Sigmoid colon (tissue), 7 donors: ENCODE results near the gene LRP8. TPM values are rescaled to one million over a fixed set of nuclear protein-coding genes. Genes with fewer than 3 reads are reported as not detected.
A peak's percentile ranks its signal among the peaks of the same experiment; 100 is the strongest.

Experiments used
- DNase-seq: peaks from one replicate; pipeline ENCODE4 v3.0.0-alpha.2; 2019
- H3K27ac ChIP-seq, 4 donors: fragments of 200-600 bp; sonication (generic); one replicate each; pipeline ENCODE4 v1.5.1; 2016 to 2019; ENCODE audit warnings: mild to moderate bottlenecking in 1 of 4
- H3K27me3 ChIP-seq, 3 donors: fragments of 200-600 bp; sonication (generic); one replicate each; pipeline ENCODE4 v1.5.1; 2019; ENCODE audit warnings: mild to moderate bottlenecking in 1 of 3
- H3K36me3 ChIP-seq, 4 donors: fragments of 200-600 bp; sonication (generic); one replicate each; pipeline ENCODE4 v1.5.1; 2016 to 2019
- H3K4me1 ChIP-seq, 4 donors: fragments of 200-600 bp; sonication (generic); one replicate each; pipeline ENCODE4 v1.5.1; 2017 to 2019
- H3K4me3 ChIP-seq, 4 donors: fragments of 200-600 bp; sonication (generic); one replicate each; pipeline ENCODE4 v1.5.1; 2017 to 2019; ENCODE audit warnings: mild to moderate bottlenecking in 2 of 4, moderate library complexity in 1 of 4
- H3K9me3 ChIP-seq, 4 donors: fragments of 200-600 bp in 3 of 4; sonication (generic) in 3 of 4; one replicate each; pipeline versions ENCODE4 v1.5.1 to v1.6.1; 2013 to 2019
- CTCF ChIP-seq, 4 experiments: fragments of 450-650 bp in 3 of 4; fragments of 200-600 bp in 1 of 4; IDR thresholded peaks; one replicate each; pipeline ENCODE4 v1.5.1; 2016 to 2019; ENCODE audit warnings: antibody characterized with exemption in 4 of 4, mild to moderate bottlenecking in 3 of 4, moderate library complexity in 2 of 4
- EP300 ChIP-seq, 4 donors: sonication (generic); formaldehyde crosslinking; IDR thresholded peaks; one replicate each; pipeline ENCODE4 v1.6.1; 2017; ENCODE audit warnings: antibody characterized with exemption in 4 of 4
- POLR2A ChIP-seq, 2 donors: fragments of 450-650 bp; IDR thresholded peaks; one replicate each; pipeline ENCODE4 v1.6.1; 2016; ENCODE audit warnings: antibody characterized with exemption in 2 of 2, mild to moderate bottlenecking in 2 of 2, moderate library complexity in 2 of 2
- POLR2AphosphoS5 ChIP-seq, 4 donors: sonication (generic); formaldehyde crosslinking; IDR thresholded peaks; one replicate each; pipeline ENCODE4 v1.6.1; 2017; ENCODE audit warnings: antibody characterized with exemption in 4 of 4
- WGBS, 2 donors: extraction: QIAGEN DNeasy Blood & Tissue Kit; methylation state at CpG; one replicate each; pipeline ENCODE4 v1.1.7; 2013; 5-methylcytosine and 5-hydroxymethylcytosine counted together
- intact Hi-C: fragments of 100-400 bp; cut with DNase I; formaldehyde crosslinking; loops from one replicate; pipeline ENCODE4 v1.15.1; 2023
- polyA plus RNA-seq, 3 donors: library from polyadenylated mRNA; stranded (reverse); fragments of 200-250 nt; gene quantifications; one replicate each; pipeline ENCODE4 v1.2.3, GENCODE V29; 2013
- total RNA-seq, 4 donors: library from RNA; depleted of rRNA; stranded (reverse); fragments of >200 nt; gene quantifications; one replicate each; pipeline ENCODE4 v1.1.0, GENCODE V29; 2016
- donor health status: healthy with polysubstance abuse.
- donor health status: Bipolar disorder and iron deficiency.
- donor health status: healthy.

LRP8 gene
- total and polyA plus RNA-seq, 7 donors = 0.69 to 7.8 (median 1.2) TPM

DNA sequence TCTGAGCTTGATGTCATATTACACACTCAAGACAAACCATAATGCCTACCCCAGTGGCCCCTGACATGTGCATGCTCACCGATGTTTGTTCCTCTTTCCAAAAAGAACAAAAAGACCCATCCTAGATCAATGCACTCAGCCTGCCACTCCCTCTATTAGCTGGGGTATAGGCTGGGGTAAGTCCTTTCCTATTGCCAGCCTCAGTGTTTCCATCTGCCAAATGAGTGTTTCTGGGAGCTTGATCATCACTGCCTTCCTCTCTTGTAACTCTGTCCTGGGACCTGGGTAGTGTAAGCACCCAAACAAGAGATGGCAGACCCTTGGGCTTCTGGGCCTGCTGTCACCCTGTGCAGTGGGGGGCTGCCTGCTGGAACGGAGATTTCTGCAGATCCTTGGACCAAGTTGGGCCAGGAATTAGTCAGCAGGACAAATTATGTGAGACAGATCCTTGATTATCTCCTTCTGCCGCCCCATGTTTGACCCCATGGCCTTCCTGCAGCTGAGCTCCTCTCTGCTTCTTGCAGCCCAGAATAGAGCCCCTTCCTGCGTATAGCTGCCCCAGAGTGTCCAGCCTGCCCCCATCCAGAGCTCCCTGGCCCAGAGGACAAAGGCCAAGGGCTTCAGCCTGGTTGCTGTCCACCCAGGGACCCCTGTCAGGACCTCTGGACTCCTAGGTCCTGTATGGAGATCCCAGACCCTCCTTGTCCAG, 31.5 kb upstream of the LRP8 start:
- no peaks in the 10 kb centered on the region for H3K27me3 ChIP-seq
- TF ChIP-seq POLR2A (IDR thresholded peaks at IDR 0.05) (no peak), EP300 (IDR thresholded peaks at IDR 0.05) (no peak), CTCF (IDR thresholded peaks at IDR 0.05) (no peak), POLR2AphosphoS5 (IDR thresholded peaks at IDR 0.05) (no peak)
- peak; percentile 27 for DNase-seq
- H3K4me3 ChIP-seq = no peak overlapping the region
- H3K4me1 ChIP-seq = no peaks in the 10 kb centered on the region
- WGBS, 2 donors = 85 to 86% methylated on average over 4 of the region's 4 CpGs
- intact Hi-C loops = no loop called here
- peaks cover 0 to 5% (median 3%) of the 10 kb centered on the region in 4 donors for H3K9me3 ChIP-seq
- H3K27ac ChIP-seq = no peak overlapping the region
- no peaks in the 10 kb centered on the region for H3K36me3 ChIP-seq

GRCh38 chr1:53356637-53357036, 28.8 kb upstream of the LRP8 start:
- Histone ChIP-seq H3K4me1 (no peaks in the 10 kb centered on the region), H3K9me3 (peaks cover 0 to 5% (median 3%) of the 10 kb centered on the region in 4 donors), H3K4me3 (no peak overlapping the region), H3K27ac (no peak overlapping the region), H3K36me3 (no peaks in the 10 kb centered on the region), H3K27me3 (no peaks in the 10 kb centered on the region)
- DNase-seq = no peak
- intact Hi-C loops = no loop called here
- TF ChIP-seq POLR2AphosphoS5 (IDR thresholded peaks at IDR 0.05) = no peak
- TF ChIP-seq EP300 (IDR thresholded peaks at IDR 0.05) = no peak
- no peak for TF ChIP-seq CTCF (IDR thresholded peaks at IDR 0.05)
- TF ChIP-seq POLR2A (IDR thresholded peaks at IDR 0.05) = no peak

DNA sequence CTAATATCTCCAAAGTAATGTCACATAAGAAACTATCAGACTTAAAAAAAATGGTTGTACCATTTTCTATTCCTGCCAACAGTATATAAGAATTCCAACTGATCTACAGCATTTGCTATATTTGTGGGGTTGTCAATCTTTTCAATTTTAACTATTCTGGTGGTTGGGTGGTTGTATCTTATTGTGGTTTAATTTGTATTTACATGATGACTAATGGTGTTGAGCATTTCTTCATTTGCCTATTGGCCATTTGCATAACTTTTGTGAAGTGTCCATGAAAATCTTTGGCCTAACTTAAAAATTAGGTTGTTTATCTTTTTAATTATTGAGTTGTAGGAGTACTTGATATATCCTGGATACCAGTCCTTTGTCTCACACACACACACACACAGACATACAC, 26.2 kb upstream of the LRP8 start:
- Histone ChIP-seq H3K4me1 (no peaks in the 10 kb centered on the region), H3K27ac (no peak overlapping the region), H3K9me3 (peaks cover 0 to 5% (median 3%) of the 10 kb centered on the region in 4 donors), H3K4me3 (no peak overlapping the region), H3K36me3 (no peaks in the 10 kb centered on the region), H3K27me3 (no peaks in the 10 kb centered on the region)
- TF ChIP-seq POLR2AphosphoS5 (IDR thresholded peaks at IDR 0.05) = no peak
- no peak for TF ChIP-seq CTCF (IDR thresholded peaks at IDR 0.05)
- no peak for TF ChIP-seq POLR2A (IDR thresholded peaks at IDR 0.05)
- TF ChIP-seq EP300 (IDR thresholded peaks at IDR 0.05) = no peak
- intact Hi-C loops = no loop called here
- DNase-seq = no peak

DNA sequence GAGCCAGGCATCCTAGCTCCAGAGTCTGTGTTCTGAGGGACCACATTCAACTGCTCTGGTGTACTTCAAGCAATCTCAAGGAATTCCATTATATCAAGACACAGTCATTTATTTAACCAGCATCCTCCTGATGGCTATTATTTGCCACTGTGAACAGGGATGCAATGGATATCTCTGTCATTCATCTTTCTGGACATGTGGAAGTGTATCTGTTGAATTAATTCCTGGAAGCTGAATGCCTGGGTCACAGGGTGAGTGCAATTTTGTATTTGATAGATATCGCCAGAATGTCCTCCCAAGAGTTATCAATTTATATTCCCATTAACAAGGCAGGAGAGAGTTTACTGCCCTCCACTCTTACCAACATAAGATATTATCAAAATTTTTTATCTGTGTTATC, 24.7 kb upstream of the LRP8 start:
- no peak overlapping the region for H3K27ac ChIP-seq
- no peaks in the 10 kb centered on the region for H3K4me1 ChIP-seq
- intact Hi-C loops = no loop called here
- H3K9me3 ChIP-seq = peaks cover 0 to 5% (median 3%) of the 10 kb centered on the region in 4 donors
- 85 to 96% methylated on average over 1 of the region's 1 CpG for WGBS, 2 donors
- no peak overlapping the region for H3K4me3 ChIP-seq
- no peaks in the 10 kb centered on the region for H3K27me3 ChIP-seq
- no peak for DNase-seq
- H3K36me3 ChIP-seq = no peaks in the 10 kb centered on the region
- TF ChIP-seq EP300 (IDR thresholded peaks at IDR 0.05) (no peak), CTCF (IDR thresholded peaks at IDR 0.05) (no peak), POLR2AphosphoS5 (IDR thresholded peaks at IDR 0.05) (no peak), POLR2A (IDR thresholded peaks at IDR 0.05) (no peak)
